ENCODE results near the gene RASA1. TPM values are rescaled to one million over a fixed set of nuclear protein-coding genes. Genes with fewer than 3 reads are reported as not detected.

Gene RASA1
- total and polyA plus RNA-seq, 9 of the 15 experiments (the other 6 are each of a cell fraction or from before 2014, with no cell fraction given) = 3.2 to 17.3 (median 9.2) TPM

GRCh38 chr5:87412630-87413342, 145.1 kb downstream of the RASA1 start, which contains the start of gene CCNH (continued):
- TF ChIP-seq RNF219 (CRISPR knock-in tag; IDR thresholded peaks at IDR 0.05) (no peak), BCOR (IDR thresholded peaks at IDR 0.05) (no peak), ZNF3 (CRISPR knock-in tag; IDR thresholded peaks at IDR 0.05) (no peak), ZNF274 (IDR thresholded peaks at IDR 0.05; ENCODE audit: borderline replicate concordance, low read depth, low read length) (no peak), ATF4 (CRISPR knock-in tag; IDR thresholded peaks at IDR 0.05) (no peak), ZC3H4 (CRISPR knock-in tag; IDR thresholded peaks at IDR 0.05; ENCODE audit: borderline replicate concordance) (no peak), BMI1 (IDR thresholded peaks at IDR 0.05; ENCODE audit: low read length) (no peak), SMAD1 (IDR thresholded peaks at IDR 0.05; ENCODE audit: low read depth, low read length, partially characterized antibody) (peak; percentile 51), SUPT5H (IDR thresholded peaks at IDR 0.05) (peak; percentile 86), ARID1B (IDR thresholded peaks at IDR 0.05) (no peak), ZBED1 (IDR thresholded peaks at IDR 0.05) (no peak), POLR2A (conservative IDR thresholded peaks at IDR 0.05) (peak; percentile 92), TCF3 (CRISPR knock-in tag; IDR thresholded peaks at IDR 0.05) (no peak), PTBP1 (IDR thresholded peaks at IDR 0.05; ENCODE audit: low read depth, low read length) (no peak), UBTF (IDR thresholded peaks at IDR 0.05; ENCODE audit: borderline replicate concordance in 1 of 2, low read depth in 2 of 2, low read length in 2 of 2) (peak in 1 of 2 experiments; percentile 69; a peak in 1 of 4 replicates), HOXB6 (CRISPR knock-in tag; IDR thresholded peaks at IDR 0.05; ENCODE audit: borderline replicate concordance) (no peak), TAF9B (IDR thresholded peaks at IDR 0.05; ENCODE audit: partially characterized antibody) (no peak), HSF4 (CRISPR knock-in tag; IDR thresholded peaks at IDR 0.05; ENCODE audit: borderline replicate concordance) (no peak), DMBX1 (CRISPR knock-in tag; IDR thresholded peaks at IDR 0.05; ENCODE audit: borderline replicate concordance) (no peak), PCBP2 (IDR thresholded peaks at IDR 0.05; ENCODE audit: low read depth, low read length, poor library complexity, severe bottlenecking) (no peak), HDAC1 (IDR thresholded peaks at IDR 0.05) (peak in 1 of 2 experiments; percentile 43; a peak in 2 of 4 replicates)
- TF ChIP-seq, protein P1, sequence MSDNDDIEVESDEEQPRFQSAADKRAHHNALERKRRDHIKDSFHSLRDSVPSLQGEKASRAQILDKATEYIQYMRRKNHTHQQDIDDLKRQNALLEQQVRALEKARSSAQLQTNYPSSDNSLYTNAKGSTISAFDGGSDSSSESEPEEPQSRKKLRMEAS (CRISPR knock-in tag; IDR thresholded peaks at IDR 0.05) = no peak
- TF ChIP-seq, protein P2, sequence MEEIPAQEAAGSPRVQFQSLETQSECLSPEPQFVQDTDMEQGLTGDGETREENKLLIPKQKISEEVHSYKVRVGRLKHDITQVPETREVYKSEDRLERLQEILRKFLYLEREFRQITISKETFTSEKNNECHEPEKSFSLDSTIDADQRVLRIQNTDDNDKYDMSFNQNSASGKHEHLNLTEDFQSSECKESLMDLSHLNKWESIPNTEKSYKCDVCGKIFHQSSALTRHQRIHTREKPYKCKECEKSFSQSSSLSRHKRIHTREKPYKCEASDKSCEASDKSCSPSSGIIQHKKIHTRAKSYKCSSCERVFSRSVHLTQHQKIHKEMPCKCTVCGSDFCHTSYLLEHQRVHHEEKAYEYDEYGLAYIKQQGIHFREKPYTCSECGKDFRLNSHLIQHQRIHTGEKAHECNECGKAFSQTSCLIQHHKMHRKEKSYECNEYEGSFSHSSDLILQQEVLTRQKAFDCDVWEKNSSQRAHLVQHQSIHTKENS (CRISPR knock-in tag; IDR thresholded peaks at IDR 0.05) = no peak

All from K562 (cell line).